H1 (cell line): Measurements from ENCODE around the gene KIF1B. TPM values are rescaled to one million over a fixed set of nuclear protein-coding genes. Genes with fewer than 3 reads are reported as not detected.

ENCODE experiments used
- CTCF ChIA-PET: fragments of 300-600 bp; sonication (Branson Sonifier 250); formaldehyde crosslinking; loops from one replicate; lab custom pipeline; 2021; ENCODE audit not compliant: partially characterized antibody; lab: Charles Lee
- POLR2A ChIA-PET: fragments of 300-600 bp; sonication (Branson Sonifier 250); formaldehyde crosslinking; loops from one replicate; lab custom pipeline; 2021; ENCODE audit warnings: inconsistent platforms; ENCODE audit not compliant: partially characterized antibody; lab: Charles Lee
- DNase-seq, 2 experiments: peaks; one replicate each; pipeline versions ENCODE4 v3.0.0 to v3.0.0-alpha.2; 2010 to 2022; ENCODE audit warnings: low spot score in 2 of 2, low read depth in 1 of 2, mixed read lengths in 1 of 2
- FAIRE-seq: peaks from 2 replicates; lab custom pipeline; 2011; peaks lifted over from hg19 to GRCh38; lab: Jason Lieb, UNC
- H2AFZ ChIP-seq: 2 replicates; pipeline ENCODE4 v1.8.1; 2012; ENCODE audit warnings: low read length, inconsistent platforms
- H2AK5ac ChIP-seq: 2 replicates; pipeline ENCODE4 v1.6.1; 2013; ENCODE audit warnings: low read depth, low read length
- H2BK120ac ChIP-seq: replicated peaks from 2 replicates; pipeline ENCODE3; 2013; ENCODE audit warnings: low read depth, low read length, inconsistent platforms
- H2BK12ac ChIP-seq: 2 replicates; pipeline ENCODE4 v1.6.1; 2013; ENCODE audit warnings: low read depth, low read length
- H2BK15ac ChIP-seq: 2 replicates; pipeline ENCODE4 v1.6.1; 2013; ENCODE audit warnings: low read length
- H2BK20ac ChIP-seq: 2 replicates; pipeline ENCODE4 v1.6.1; 2013; ENCODE audit warnings: low read length
- H2BK5ac ChIP-seq: 2 replicates; pipeline ENCODE4 v1.6.1; 2013; ENCODE audit warnings: low read depth, low read length
- H3K14ac ChIP-seq: 2 replicates; pipeline ENCODE4 v1.6.1; 2013; ENCODE audit warnings: inconsistent platforms; ENCODE audit not compliant: insufficient read length
- H3K18ac ChIP-seq: 2 replicates; pipeline ENCODE4 v1.6.1; 2013; ENCODE audit warnings: low read length; ENCODE audit errors: extremely low read depth
- H3K23ac ChIP-seq: 2 replicates; pipeline ENCODE4 v1.6.1; 2013; ENCODE audit warnings: inconsistent platforms; ENCODE audit not compliant: insufficient read length
- H3K23me2 ChIP-seq: 2 replicates; pipeline ENCODE4 v1.6.1; 2013; ENCODE audit warnings: low read depth, low read length
- H3K27ac ChIP-seq: 2 replicates; pipeline ENCODE4 v1.6.1; 2011; ENCODE audit warnings: low read depth, low read length, inconsistent platforms
- H3K27me3 ChIP-seq, 4 experiments: replicated peaks in 1 of 4; 1 replicate in 1 of 4; 2 replicates in 3 of 4; pipeline versions ENCODE4 v1.6.1 to v1.8.1; 2011 to 2013; ENCODE audit warnings: low read length in 3 of 4, mild to moderate bottlenecking in 3 of 4, inconsistent platforms in 2 of 4, mixed read lengths in 2 of 4, moderate library complexity in 1 of 4; ENCODE audit not compliant: control insufficient read depth in 3 of 4, insufficient read depth in 3 of 4; ENCODE audit errors: extremely low read depth in 1 of 4
- H3K36me3 ChIP-seq, 4 experiments: 2 replicates each; pipeline versions ENCODE4 v1.6.1 to v1.8.1; 2011 to 2013; ENCODE audit warnings: mild to moderate bottlenecking in 4 of 4, low read length in 3 of 4, moderate library complexity in 2 of 4, control low read depth in 1 of 4, inconsistent platforms in 1 of 4; ENCODE audit not compliant: insufficient read depth in 4 of 4, control insufficient read depth in 2 of 4
- H3K4ac ChIP-seq: replicated peaks from 2 replicates; pipeline ENCODE3; 2013; ENCODE audit warnings: low read length, low read depth, mixed read lengths, inconsistent platforms; ENCODE audit not compliant: insufficient read length
- H3K4me1 ChIP-seq, 4 experiments: replicated peaks in 1 of 4; 1 replicate in 1 of 4; 2 replicates in 3 of 4; pipeline versions ENCODE4 v1.6.1 to v1.8.1; 2011 to 2013; ENCODE audit warnings: low read length in 3 of 4, inconsistent platforms in 2 of 4, mixed read lengths in 1 of 4; ENCODE audit not compliant: insufficient read depth in 4 of 4, control insufficient read depth in 3 of 4
- H3K4me2 ChIP-seq, 2 experiments: 2 replicates each; pipeline versions ENCODE4 v1.6.1 to v1.8.1; 2011 to 2013; ENCODE audit warnings: low read depth in 2 of 2, low read length in 2 of 2, control low read depth in 1 of 2, inconsistent platforms in 1 of 2, mild to moderate bottlenecking in 1 of 2; ENCODE audit not compliant: insufficient read depth in 1 of 2
- H3K4me3 ChIP-seq, 4 experiments: fragments of 200-600, 300-600 bp in 1 of 4; sonication (generic), shearing (Covaris generic), sonication (Bioruptor Twin) in 1 of 4; 2 replicates each; pipeline versions ENCODE4 v1.5.1 to v1.8.1; 2011 to 2016; ENCODE audit warnings: low read length in 4 of 4, low read depth in 3 of 4, control low read depth in 2 of 4, inconsistent platforms in 2 of 4, mild to moderate bottlenecking in 2 of 4, mixed read lengths in 1 of 4, moderate library complexity in 1 of 4; ENCODE audit not compliant: insufficient read depth in 2 of 4; ENCODE audit errors: extremely low read depth in 1 of 4
- H3K56ac ChIP-seq: replicated peaks from 2 replicates; pipeline ENCODE3; 2013; ENCODE audit warnings: low read depth, mild to moderate bottlenecking, mixed read lengths, low read length, inconsistent platforms; ENCODE audit not compliant: insufficient read length
- H3K79me1 ChIP-seq: 2 replicates; pipeline ENCODE4 v1.6.1; 2013; ENCODE audit warnings: low read depth, low read length, control low read depth
- H3K79me2 ChIP-seq, 2 experiments: 2 replicates each; pipeline versions ENCODE4 v1.6.1 to v1.8.1; 2012 to 2013; ENCODE audit warnings: low read length in 2 of 2, mild to moderate bottlenecking in 2 of 2, inconsistent platforms in 1 of 2; ENCODE audit not compliant: insufficient read depth in 2 of 2, control insufficient read depth in 1 of 2
- H3K9ac ChIP-seq, 4 experiments: replicated peaks in 1 of 4; 1 replicate in 1 of 4; 2 replicates in 3 of 4; pipeline versions ENCODE4 v1.6.1 to v1.8.1; 2011 to 2013; ENCODE audit warnings: low read depth in 3 of 4, low read length in 3 of 4, control low read depth in 2 of 4, mild to moderate bottlenecking in 2 of 4, moderate library complexity in 2 of 4, inconsistent platforms in 1 of 4; ENCODE audit errors: extremely low read depth in 1 of 4
- H3K9me3 ChIP-seq, 2 experiments: 2 replicates each; pipeline versions ENCODE4 v1.6.1 to v1.8.1; 2012 to 2013; ENCODE audit warnings: mild to moderate bottlenecking in 2 of 2, moderate library complexity in 2 of 2, control low read depth in 1 of 2, inconsistent platforms in 1 of 2, low read depth in 1 of 2, low read length in 1 of 2, mixed read lengths in 1 of 2; ENCODE audit not compliant: insufficient read depth in 2 of 2
- H4K20me1 ChIP-seq, 2 experiments: replicated peaks in 1 of 2; 2 replicates each; pipeline versions ENCODE3 to v1.8.1; 2011 to 2013; ENCODE audit warnings: inconsistent platforms in 2 of 2, low read length in 2 of 2, mild to moderate bottlenecking in 1 of 2; ENCODE audit not compliant: insufficient read depth in 2 of 2, control insufficient read depth in 1 of 2
- H4K5ac ChIP-seq: 2 replicates; pipeline ENCODE4 v1.6.1; 2013; ENCODE audit warnings: low read length, low read depth, mixed read lengths, inconsistent platforms; ENCODE audit not compliant: insufficient read length
- H4K8ac ChIP-seq: 2 replicates; pipeline ENCODE4 v1.8.0; 2013; ENCODE audit warnings: mild to moderate bottlenecking, moderate library complexity, low read length, inconsistent platforms; ENCODE audit not compliant: insufficient read depth; ENCODE audit errors: extremely low read depth
- H4K91ac ChIP-seq: replicated peaks from 2 replicates; pipeline ENCODE3; 2013; ENCODE audit warnings: low read length, mixed read lengths, inconsistent platforms; ENCODE audit not compliant: insufficient read length
- BACH1 ChIP-seq: IDR thresholded peaks from 2 replicates; pipeline ENCODE4 v1.6.1; 2012; ENCODE audit warnings: low read length, improper control_type of control experiment
- BRCA1 ChIP-seq: IDR thresholded peaks from 2 replicates; pipeline ENCODE4 v1.6.1; 2012; ENCODE audit warnings: low read depth, low read length, improper control_type of control experiment
- CBX8 ChIP-seq: fragments of 300-800, 300-1000 bp; sonication (generic); IDR thresholded peaks from 2 replicates; pipeline ENCODE4 v1.7.1; 2016; ENCODE audit warnings: low read depth, low read length, borderline replicate concordance
- EGR1 ChIP-seq: IDR thresholded peaks from 2 replicates; pipeline ENCODE4 v1.6.1; 2011; ENCODE audit warnings: low read depth, low read length, borderline replicate concordance
- HDAC2 ChIP-seq, 2 experiments: fragments of 300-600 bp in 1 of 2; sonication (generic) in 1 of 2; IDR thresholded peaks; 2 replicates each; pipeline ENCODE4 v1.6.1; 2011 to 2012; ENCODE audit warnings: low read depth in 2 of 2, low read length in 2 of 2, mild to moderate bottlenecking in 2 of 2, moderate library complexity in 2 of 2, borderline replicate concordance in 1 of 2, inconsistent platforms in 1 of 2
- HDAC6 ChIP-seq: IDR thresholded peaks from one replicate; pipeline ENCODE4 v1.7.1; 2012; ENCODE audit warnings: low read depth, mild to moderate bottlenecking, inconsistent platforms, low read length, moderate library complexity
- JUN ChIP-seq: IDR thresholded peaks from 2 replicates; pipeline ENCODE4 v1.6.1; 2011; ENCODE audit warnings: low read depth, mild to moderate bottlenecking, improper control_type of control experiment, low read length
- JUND ChIP-seq: IDR thresholded peaks from 2 replicates; pipeline ENCODE4 v1.6.1; 2011; ENCODE audit warnings: mild to moderate bottlenecking, improper control_type of control experiment, low read length
- PHF8 ChIP-seq: fragments of 200-600 bp; sonication (generic); conservative IDR thresholded peaks from 2 replicates; pipeline ENCODE4 v1.7.1; 2012; ENCODE audit warnings: low read depth, mild to moderate bottlenecking, inconsistent platforms, low read length, moderate library complexity
- RBBP5 ChIP-seq: IDR thresholded peaks from 2 replicates; pipeline ENCODE4 v1.7.1; 2012; ENCODE audit warnings: low read depth, mild to moderate bottlenecking, inconsistent platforms, low read length, moderate library complexity, borderline replicate concordance
- SIN3A ChIP-seq, 2 experiments: IDR thresholded peaks in 1 of 2; conservative IDR thresholded peaks in 1 of 2; 2 replicates each; pipeline ENCODE4 v1.6.1; 2011 to 2012; ENCODE audit warnings: low read length in 2 of 2, improper control_type of control experiment in 1 of 2, low read depth in 1 of 2, mild to moderate bottlenecking in 1 of 2
- USF2 ChIP-seq: IDR thresholded peaks from 2 replicates; pipeline ENCODE4 v1.6.1; 2011; ENCODE audit warnings: low read length, improper control_type of control experiment
- ZNF274 ChIP-seq: IDR thresholded peaks from 2 replicates; pipeline ENCODE4 v1.7.0; 2012; ENCODE audit warnings: low read length, borderline replicate concordance; ENCODE audit errors: extremely low read depth
- WGBS, 2 experiments: shearing (Covaris generic) in 1 of 2; methylation state at CpG; one replicate each; pipeline versions ENCODE4 v1.1.6 to v1.1.7; 2013 to 2015; ENCODE audit warnings: low lambda C conversion rate in 2 of 2, mixed read lengths in 2 of 2, inconsistent platforms in 1 of 2, low coverage in 1 of 2, missing lambda C conversion rate in 1 of 2; ENCODE audit not compliant: insufficient replicate concordance in 2 of 2, insufficient coverage in 1 of 2, insufficient read length in 1 of 2; ENCODE audit errors: extremely low coverage in 1 of 2, missing lambda C conversion rate in 1 of 2; 5-methylcytosine and 5-hydroxymethylcytosine counted together
- polyA plus RNA-seq, 7 experiments: library from polyadenylated mRNA; depleted of rRNA in 3 of 7; stranded (reverse) in 5 of 7; unstranded in 2 of 7; fragments of >200 nt in 5 of 7; fragments of 200-250 nt in 2 of 7; gene quantifications; 1 replicate in 5 of 7; 2 replicates in 1 of 7; 4 replicates in 1 of 7; pipeline versions ENCODE4 v1.2.1 to v1.2.3, GENCODE V29; 2011 to 2013; ENCODE audit warnings: missing spikeins in 2 of 7, mixed read lengths in 2 of 7
- total RNA-seq: library from RNA; stranded (reverse); fragmentation: NEBNext Ultra II Directional; extraction: Animal tissue kit (Norgen Biotek cat#: 25700); gene quantifications from 2 replicates; pipeline ENCODE4 v1.2.1, GENCODE V29; 2021

The KIF1B gene
- total and polyA plus RNA-seq, 2 of the 8 experiments (the other 6 are each of a cell fraction or from before 2014, with no cell fraction given): 39.1 to 74.2 TPM

GRCh38 chr1:10267921-10268320 is 57.6 kb downstream of the KIF1B start:
- peaks cover 2 to 48% (median 17%) of the 10 kb centered on the region in 4 experiments; a peak in 7 of 8 replicates for H3K36me3 ChIP-seq
- no peak overlapping the region for H3K4ac ChIP-seq
- H3K27ac ChIP-seq: no peak overlapping the region
- H3K27me3 ChIP-seq: no peaks in the 10 kb centered on the region
- no peaks in the 10 kb centered on the region for H3K79me2 ChIP-seq
- H3K4me3 ChIP-seq: no peak overlapping the region
- no peaks in the 10 kb centered on the region for H4K20me1 ChIP-seq
- no peak overlapping the region for H2AK5ac ChIP-seq
- H3K14ac ChIP-seq: no peak overlapping the region
- H2AFZ ChIP-seq: no peak overlapping the region
- H2BK12ac ChIP-seq: no peak overlapping the region
- no peak overlapping the region for H3K56ac ChIP-seq
- no peaks in the 10 kb centered on the region for H3K23me2 ChIP-seq
- H3K9me3 ChIP-seq: no peaks in the 10 kb centered on the region
- no peak overlapping the region for H2BK15ac ChIP-seq
- CTCF ChIA-PET: no interaction called here
- no peak overlapping the region for H4K5ac ChIP-seq
- no peak overlapping the region for H3K9ac ChIP-seq
- DNase-seq (no peak), FAIRE-seq (no peak)
- no peak overlapping the region for H2BK5ac ChIP-seq
- H2BK120ac ChIP-seq: no peak overlapping the region
- H3K23ac ChIP-seq: no peak overlapping the region
- H3K18ac ChIP-seq: no peak overlapping the region
- no peaks in the 10 kb centered on the region for H3K4me1 ChIP-seq
- H4K91ac ChIP-seq: no peak overlapping the region
- H2BK20ac ChIP-seq: no peak overlapping the region
- POLR2A ChIA-PET: no interaction called here
- no peak overlapping the region for H3K4me2 ChIP-seq
- H4K8ac ChIP-seq: no peak overlapping the region
- H3K79me1 ChIP-seq: no peaks in the 10 kb centered on the region
- WGBS, 2 experiments: 95% methylated on average over 5 of the region's 5 CpGs; no CpG with 5 or more reads in 1 of the 2 experiments
- TF ChIP-seq HDAC2 (IDR thresholded peaks at IDR 0.05; ENCODE audit: borderline replicate concordance in 1 of 2, low read depth in 2 of 2, low read length in 2 of 2): no peak
- TF ChIP-seq CBX8: no peak
- TF ChIP-seq JUN: no peak
- no peak for TF ChIP-seq SIN3A (conservative IDR thresholded peaks at IDR 0.05 in 1 of 2, IDR thresholded peaks at IDR 0.05 in 1 of 2; ENCODE audit: low read depth in 1 of 2, low read length in 2 of 2)
- no peak for TF ChIP-seq EGR1
- TF ChIP-seq JUND: no peak
- TF ChIP-seq ZNF274: no peak
- TF ChIP-seq USF2: no peak
- no peak for TF ChIP-seq BACH1
- TF ChIP-seq HDAC6: no peak
- no peak for TF ChIP-seq PHF8
- no peak for TF ChIP-seq RBBP5
- TF ChIP-seq BRCA1: no peak
